Lower leg skin (tissue), 4 donors: ENCODE data around the gene KLHL35. TPM values are rescaled to one million over a fixed set of nuclear protein-coding genes. Genes with fewer than 3 reads are reported as not detected.

Experiments
- DNase-seq, 2 donors: peaks; one replicate each; pipeline ENCODE4 v3.0.0-alpha.2; 2019; ENCODE audit warnings: low spot score in 2 of 2
- H3K4me3 ChIP-seq: fragments of 200-600 bp; sonication (generic); 2 replicates; pipeline ENCODE4 v1.5.1; 2017; ENCODE audit warnings: mild to moderate bottlenecking, low read depth; ENCODE audit not compliant: poor library complexity, severe bottlenecking
- CTCF ChIP-seq, 3 donors: fragments of 450-650 bp; IDR thresholded peaks; one replicate each; pipeline ENCODE4 v1.5.1; 2016; ENCODE audit warnings: antibody characterized with exemption in 3 of 3, mild to moderate bottlenecking in 3 of 3, moderate library complexity in 2 of 3
- POLR2A ChIP-seq, 2 donors: fragments of 450-650 bp; IDR thresholded peaks; one replicate each; pipeline ENCODE4 v1.6.1; 2016 to 2017; ENCODE audit warnings: antibody characterized with exemption in 2 of 2, mild to moderate bottlenecking in 1 of 2, moderate library complexity in 1 of 2
- WGBS, 2 donors: methylation state at CpG; one replicate each; pipeline ENCODE4 v1.1.5; 2018; 5-methylcytosine and 5-hydroxymethylcytosine counted together
- intact Hi-C: fragments of 100-400 bp; cut with DNase I; formaldehyde crosslinking; loops from one replicate; pipeline ENCODE4 v1.15.0; 2023; ENCODE audit warnings: low total_unique reads
- total RNA-seq, 4 donors: library from RNA; depleted of rRNA; stranded (reverse); fragments of >200 nt; gene quantifications; one replicate each; pipeline ENCODE4 v1.1.0, GENCODE V29; 2016

The KLHL35 gene
- total RNA-seq, 4 donors from 2014 or later: 1.0 to 4.3 (median 3.8) TPM; not detected in 1

- no peak overlapping the region for H3K4me3 ChIP-seq
- DNase-seq: no peak
- TF ChIP-seq POLR2A (IDR thresholded peaks at IDR 0.05) (no peak), CTCF (IDR thresholded peaks at IDR 0.05) (no peak)
- intact Hi-C loops: no loop called here
- 77 to 79% methylated on average over 7 of the region's 7 CpGs for WGBS, 2 donors
Observed at GRCh38 chr11:75470476-75471080, 37.6 kb upstream of the KLHL35 start.

GRCh38 chr11:75469785-75470405 lies 36.9 kb upstream of the KLHL35 start:
- DNase-seq: no peak
- 71 to 75% methylated on average over 6 of the region's 6 CpGs for WGBS, 2 donors
- H3K4me3 ChIP-seq: no peak overlapping the region
- TF ChIP-seq CTCF (IDR thresholded peaks at IDR 0.05) (no peak), POLR2A (IDR thresholded peaks at IDR 0.05) (no peak)
- intact Hi-C loops: no loop called here

- intact Hi-C loops: no loop called here
- no peak for TF ChIP-seq POLR2A (IDR thresholded peaks at IDR 0.05)
- no peak for TF ChIP-seq CTCF (IDR thresholded peaks at IDR 0.05)
- DNase-seq: no peak
- WGBS, 2 donors: 61 to 63% methylated on average over 11 to 14 of the region's 14 CpGs
- no peak overlapping the region for H3K4me3 ChIP-seq
Observed at GRCh38 chr11:75468534-75469340, 35.7 kb upstream of the KLHL35 start.

GRCh38 chr11:75467881-75468280 lies 34.9 kb upstream of the KLHL35 start:
- WGBS, 2 donors: 83 to 85% methylated on average over 4 of the region's 4 CpGs
- no peak for TF ChIP-seq CTCF (IDR thresholded peaks at IDR 0.05)
- TF ChIP-seq POLR2A (IDR thresholded peaks at IDR 0.05): no peak
- intact Hi-C loops: no loop called here
- no peak for DNase-seq
- no peak overlapping the region for H3K4me3 ChIP-seq

- 92 to 94% methylated on average over 8 of the region's 8 CpGs for WGBS, 2 donors
- DNase-seq: no peak
Observed at GRCh38 chr11:75467311-75467710, 34.3 kb upstream of the KLHL35 start.

More at GRCh38 chr11:75467311-75467710, 34.3 kb upstream of the KLHL35 start:
- no peak overlapping the region for H3K4me3 ChIP-seq
- TF ChIP-seq POLR2A (IDR thresholded peaks at IDR 0.05) (no peak), CTCF (IDR thresholded peaks at IDR 0.05) (no peak)
- intact Hi-C loops: no loop called here
